Bone marrow (tissue), 2 donors: ENCODE results near the gene CAMSAP1.

Experiments used
- DNase-seq, 2 donors: peaks; one replicate each; lab custom pipeline; 2025; lab: John Stamatoyannopoulos, UW

The CAMSAP1 gene

GRCh38 chr9:135759676-135760300 is 147.6 kb downstream of the CAMSAP1 start:
- DNase-seq = no peak

DNA sequence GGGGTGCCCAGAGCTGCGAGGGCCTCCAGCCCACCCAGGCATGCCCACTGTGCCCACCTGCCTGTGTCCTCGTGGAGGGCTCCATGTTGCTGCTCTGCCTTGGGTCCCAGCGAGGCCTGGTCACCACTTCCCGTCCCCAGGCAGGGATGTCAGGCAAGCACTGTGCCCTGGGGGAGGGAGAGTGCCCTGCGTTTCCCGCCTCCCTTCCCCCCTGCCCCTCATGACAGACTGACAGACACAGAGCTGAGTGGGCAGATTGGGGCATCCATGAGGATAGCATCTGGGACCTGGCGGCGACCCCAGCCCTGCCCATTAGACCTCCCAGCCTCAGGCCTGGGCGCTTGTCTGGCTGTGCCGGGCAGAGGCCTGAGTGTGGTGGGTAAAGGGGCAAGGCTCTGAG is 148.5 kb downstream of the CAMSAP1 start:
- DNase-seq = no peak
